ENCODE measurements around the gene CST11.

- TF ChIP-seq CTCF (IDR thresholded peaks at IDR 0.05) (no peak), POLR2A (IDR thresholded peaks at IDR 0.05) (no peak)
Measured at GRCh38 chr20:23449421-23449820, 3.3 kb downstream of the CST11 start.
